Stimulated activated CD4-positive, alpha-beta T cell treated with anti-CD3 and anti-CD28 coated beads, Interleukin-2, amount 100 ng/mL, for 24 hours (primary cell): ENCODE data around the gene LEMD1.
"Not testable (repeated sequence)": the region's sequence is repeated elsewhere in the genome, so short reads cannot be mapped to it uniquely, and the experiment has no call there.

Source experiments
- DNase-seq, 2 donors: peaks; one replicate each; pipeline ENCODE4 v3.0.0-alpha.2; 2020

The LEMD1 gene

DNA sequence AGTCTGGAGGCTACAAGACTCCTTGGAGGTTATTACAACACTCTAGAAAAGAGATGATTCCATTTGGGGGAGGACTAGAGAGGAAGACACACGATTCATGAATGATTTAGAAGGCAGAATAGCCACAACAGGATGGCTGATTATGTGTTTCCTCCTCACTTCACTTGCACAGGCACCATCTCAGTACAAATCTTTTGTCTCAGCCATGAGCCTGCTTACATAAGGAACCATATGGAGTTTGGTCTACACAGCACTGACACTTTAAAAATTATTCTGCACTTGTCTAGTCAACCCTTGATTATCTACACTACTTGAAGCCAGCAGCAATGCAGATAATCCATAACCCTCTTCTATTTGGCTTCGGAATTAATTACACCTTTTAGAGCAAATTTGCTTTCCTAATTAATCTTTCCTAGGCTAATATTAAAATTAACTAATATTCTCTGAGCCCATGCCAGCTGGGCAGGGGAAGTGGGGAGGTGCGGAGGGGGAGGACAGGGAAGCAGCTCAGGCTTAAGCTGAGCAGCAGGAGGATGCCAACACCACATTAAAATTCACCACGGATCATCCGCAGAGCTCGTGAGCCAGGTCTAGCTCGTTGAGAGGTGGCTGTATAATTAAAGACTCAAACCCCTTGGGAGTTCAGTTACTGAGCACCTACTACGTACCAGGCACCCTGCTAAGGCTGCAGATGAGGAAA lies 3.2 kb upstream of the LEMD1 start:
- no peak for DNase-seq

DNA sequence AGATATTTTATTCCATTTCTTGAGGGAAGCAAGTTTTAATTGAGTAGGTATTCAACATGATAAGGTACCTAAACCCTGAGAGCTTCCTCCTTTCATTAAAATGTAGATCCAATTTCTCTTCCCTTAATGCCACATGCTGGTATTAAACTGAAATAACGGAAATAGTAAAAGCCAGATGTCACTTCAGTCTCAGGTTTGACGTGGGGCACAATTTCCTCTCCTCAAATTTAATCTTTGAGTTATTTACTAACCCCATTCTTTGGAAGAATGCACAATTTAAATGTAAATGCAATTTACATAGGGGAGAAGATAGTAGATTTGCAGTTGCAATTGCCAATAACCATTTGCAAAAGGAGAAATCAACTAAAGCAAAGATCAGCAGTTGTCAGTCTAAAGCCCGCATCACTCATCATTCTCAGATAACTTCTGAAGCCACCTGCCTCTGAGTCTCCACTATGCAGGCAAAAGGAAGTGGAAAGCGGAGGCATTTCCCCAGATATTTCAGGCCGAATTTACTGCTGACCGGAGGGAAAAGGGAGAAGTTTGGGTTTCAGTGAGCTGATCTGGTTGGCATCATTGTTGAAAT lies 2.1 kb upstream of the LEMD1 start:
- no peak for DNase-seq

- no peak for DNase-seq
These were observed 1.3 kb upstream of the LEMD1 start for GRCh38 chr1:205422993-205423642.

DNA sequence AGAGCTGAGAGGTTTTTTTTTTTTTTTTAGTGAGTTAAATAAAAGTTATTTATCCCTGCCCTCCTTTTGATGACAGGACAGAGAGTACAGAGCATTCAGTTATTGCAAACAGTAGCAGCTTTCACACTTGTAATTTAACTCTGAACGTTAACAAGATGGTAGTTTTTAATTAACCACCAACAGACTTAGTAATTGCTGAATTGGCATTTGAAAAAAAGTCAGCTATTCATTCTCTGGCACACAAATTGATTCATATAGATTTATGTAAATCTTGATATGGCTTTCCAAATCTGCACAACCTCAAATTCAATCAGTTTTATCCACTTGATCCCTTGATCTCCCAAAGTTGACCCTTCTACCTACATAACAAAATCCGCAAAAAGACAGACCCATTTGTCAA lies 918 bp downstream of the LEMD1 start:
- no peak for DNase-seq

GRCh38 chr1:205417870-205418635 lies 3.8 kb downstream of the LEMD1 start:
- no peak for DNase-seq

- DNase-seq = no peak
These were observed 5.5 kb downstream of the LEMD1 start for GRCh38 chr1:205416322-205416721.

DNA sequence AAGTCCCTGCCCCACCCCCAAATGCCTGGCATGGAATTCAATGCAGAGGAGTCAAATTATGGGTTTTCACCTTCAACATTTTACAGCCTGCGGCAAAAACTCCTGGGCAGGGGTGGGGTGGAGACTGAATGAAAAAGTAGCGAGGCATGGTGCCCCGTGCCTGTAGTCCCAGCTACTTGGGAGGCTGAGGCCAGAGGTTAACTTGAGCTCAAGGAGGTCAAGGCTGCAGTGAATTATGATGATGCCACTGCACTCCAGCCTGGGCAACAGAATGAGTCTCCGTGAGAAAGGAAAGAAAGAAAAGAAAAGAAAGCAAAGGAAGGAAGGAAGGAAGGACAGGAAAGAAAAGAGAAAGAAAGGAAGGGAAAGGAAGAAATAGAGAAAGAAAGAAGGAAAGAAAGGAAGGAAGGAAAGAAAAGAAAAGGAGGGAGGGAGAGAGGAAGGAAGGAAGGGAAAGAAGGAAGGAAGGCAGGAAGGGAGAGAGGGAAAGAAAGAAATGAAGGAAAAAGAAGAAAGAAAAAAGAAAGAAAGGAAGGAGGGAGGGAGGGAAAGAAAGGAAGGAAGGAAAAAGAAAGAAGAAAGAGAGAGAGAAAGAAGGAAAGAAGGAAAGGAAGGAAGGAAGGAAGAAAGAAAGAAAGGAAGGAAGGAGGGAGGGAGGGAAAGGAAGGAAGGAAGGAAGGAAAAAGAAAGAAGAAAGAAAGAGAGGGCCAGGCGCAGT lies 11.1 kb downstream of the LEMD1 start:
- no peak for DNase-seq

DNA sequence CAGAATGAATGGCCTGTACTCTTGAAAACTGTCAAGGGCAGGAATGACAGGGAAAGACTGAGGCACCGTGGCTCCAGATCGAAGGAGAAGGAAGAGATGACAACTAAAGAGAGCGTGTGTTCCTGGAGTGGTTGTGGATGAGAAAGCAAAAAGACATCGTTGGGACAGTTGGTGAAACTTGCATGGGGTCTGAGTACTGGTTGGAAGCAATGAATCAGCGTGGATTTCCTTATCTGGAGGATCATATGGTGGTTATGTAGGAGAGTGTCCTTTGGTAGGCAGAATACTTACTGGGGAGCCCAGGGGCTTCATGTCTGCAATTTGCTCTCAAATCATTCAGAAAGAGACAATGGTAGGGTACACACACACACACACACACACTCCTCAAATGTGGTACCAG lies 13.9 kb downstream of the LEMD1 start:
- DNase-seq = no peak

DNA sequence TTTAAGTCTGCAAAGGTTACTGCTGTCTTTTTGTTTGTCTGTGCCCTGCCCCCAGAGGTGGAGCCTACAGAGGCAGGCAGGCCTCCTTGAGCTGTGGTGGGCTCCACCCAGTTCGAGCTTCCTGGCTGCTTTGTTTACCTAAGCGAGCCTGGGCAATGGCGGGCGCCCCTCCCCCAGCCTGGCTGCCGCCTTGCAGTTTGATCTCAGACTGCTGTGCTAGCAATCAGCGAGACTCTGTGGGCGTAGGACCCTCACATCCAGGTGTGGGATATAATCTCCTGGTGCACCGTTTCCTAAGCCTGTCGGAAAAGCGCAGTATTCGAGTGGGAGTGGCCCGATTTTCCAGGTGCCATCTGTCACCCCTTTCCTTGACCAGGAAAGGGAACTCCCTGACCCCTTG lies 15.6 kb downstream of the LEMD1 start:
- DNase-seq = not testable (repeated sequence)

GRCh38 chr1:205404484-205404883 lies 17.4 kb downstream of the LEMD1 start:
- DNase-seq = not testable (repeated sequence)

DNA sequence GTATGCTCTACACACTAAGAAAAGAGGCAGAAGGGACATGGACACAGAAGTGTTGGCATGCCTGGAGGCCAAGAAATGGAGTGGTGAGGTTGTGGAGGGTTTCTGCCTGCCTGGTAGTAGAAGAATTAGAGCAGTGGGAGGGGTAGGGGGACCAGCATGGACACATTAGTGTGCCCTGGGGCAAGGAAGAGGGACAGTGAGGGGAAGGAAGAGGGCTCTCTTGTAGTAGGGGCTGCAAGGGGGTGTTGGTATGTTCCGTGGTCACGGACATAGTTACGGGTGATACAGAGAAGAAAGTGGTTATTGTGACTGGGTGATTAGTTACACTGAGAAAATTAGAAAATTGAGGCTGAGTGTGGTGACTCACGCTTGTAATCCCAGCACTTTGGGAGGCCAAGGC lies 23.3 kb downstream of the LEMD1 start:
- DNase-seq = no peak

GRCh38 chr1:205396967-205397616 lies 24.8 kb downstream of the LEMD1 start:
- no peak for DNase-seq

- DNase-seq = no peak
These were observed 26.2 kb downstream of the LEMD1 start for GRCh38 chr1:205395616-205396015.

- DNase-seq = no peak
These were observed 29.2 kb downstream of the LEMD1 start for GRCh38 chr1:205392650-205393049.

DNA sequence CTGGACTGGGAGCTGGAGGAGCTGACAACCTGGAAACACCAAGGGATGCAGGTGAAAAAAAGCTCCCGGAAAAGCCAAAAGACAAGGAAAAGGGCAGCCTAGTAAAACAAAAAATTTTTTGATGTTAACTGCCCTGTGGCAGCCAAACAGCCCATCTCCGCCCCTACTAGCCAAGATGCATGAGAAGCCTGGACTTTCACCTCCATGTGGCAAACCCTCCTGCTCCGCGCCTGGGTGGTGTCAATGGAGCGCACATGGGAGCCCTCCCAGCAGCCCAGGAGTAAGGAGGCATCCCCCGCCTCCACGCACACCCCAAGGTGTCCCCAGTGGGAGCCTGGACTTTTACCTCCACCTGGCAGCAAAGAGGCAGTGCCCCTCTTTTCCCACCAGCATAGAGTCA lies 30.5 kb downstream of the LEMD1 start:
- no peak for DNase-seq

GRCh38 chr1:205387845-205388244 lies 34.0 kb downstream of the LEMD1 start:
- no peak for DNase-seq

DNA sequence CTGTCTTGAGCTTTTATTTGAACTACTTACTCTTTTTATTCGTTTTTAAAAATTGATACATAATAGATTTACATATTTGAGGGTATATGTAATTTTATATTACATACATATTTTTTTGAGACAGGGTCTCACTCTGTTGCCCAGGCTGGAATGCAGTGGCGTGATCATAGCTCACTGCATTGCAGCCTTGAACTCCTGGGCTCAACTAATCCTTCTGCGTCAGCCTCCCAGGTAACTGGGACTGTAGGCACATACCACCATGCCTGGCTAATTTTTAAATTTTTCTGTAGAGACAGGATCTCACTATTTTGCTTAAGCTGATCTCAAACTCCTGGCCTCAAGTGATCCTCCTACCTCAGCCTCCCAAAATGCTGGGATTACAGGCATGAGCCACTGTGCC lies 38.9 kb downstream of the LEMD1 start:
- DNase-seq = not testable (repeated sequence)

- DNase-seq = no peak
These were observed 39.3 kb downstream of the LEMD1 start for GRCh38 chr1:205382561-205382960.

DNA sequence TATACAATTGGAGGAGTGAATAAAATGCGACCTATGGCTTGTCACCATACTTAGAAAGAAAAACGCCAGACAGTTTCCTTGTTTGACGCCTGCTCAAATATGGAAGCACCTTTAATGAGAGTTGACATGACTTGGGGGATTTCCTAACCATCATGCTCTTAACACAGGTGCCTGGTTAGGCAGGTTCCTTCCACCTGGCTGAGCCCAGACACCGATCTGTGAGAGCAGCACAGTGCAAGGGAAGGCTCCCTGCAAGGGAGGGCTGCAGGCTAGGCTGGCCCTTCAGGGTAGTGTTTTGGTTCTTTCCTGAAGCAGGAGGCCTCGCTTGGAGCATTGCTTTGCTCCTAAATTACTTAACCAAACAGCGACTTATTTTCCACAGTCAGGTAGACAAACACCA lies 40.6 kb downstream of the LEMD1 start:
- DNase-seq = no peak

- no peak for DNase-seq
These were observed 41.0 kb downstream of the LEMD1 start for GRCh38 chr1:205380882-205381281.

GRCh38 chr1:205379056-205379455 lies 42.8 kb downstream of the LEMD1 start:
- DNase-seq = no peak

GRCh38 chr1:205377355-205377754 lies 44.5 kb downstream of the LEMD1 start:
- no peak for DNase-seq
